ENCODE measurements around the gene CDH4. TPM values are rescaled to one million over a fixed set of nuclear protein-coding genes. Genes with fewer than 3 reads are reported as not detected.

Gene CDH4
- total RNA-seq, 2 experiments from 2014 or later = 0.10 to 0.21 TPM

DNA sequence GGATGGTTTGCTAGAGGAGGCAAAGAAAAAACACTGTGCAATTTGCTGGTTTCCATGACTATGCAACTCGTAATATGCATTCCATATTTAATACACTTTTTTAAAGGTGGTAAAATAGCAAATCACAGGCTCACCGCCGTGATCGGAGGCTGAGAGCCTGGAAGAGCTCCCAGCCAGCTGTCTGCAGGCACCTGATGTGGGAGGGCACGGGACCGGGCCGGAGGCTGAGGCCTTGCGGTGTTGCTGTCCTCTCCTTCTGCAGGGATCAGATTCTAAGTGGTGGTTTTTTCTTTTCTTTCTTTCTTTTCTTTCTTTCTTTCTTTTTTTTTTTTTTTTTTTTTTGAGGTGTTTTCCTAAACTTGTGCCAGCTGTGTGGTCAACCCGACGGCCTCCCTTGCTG is 282.3 kb downstream of the CDH4 start:
- no peak for DNase-seq
- Mint-ChIP-seq H3K9me3 (no peaks in the 10 kb centered on the region), H3K4me1 (ENCODE audit: low read depth) (no peaks in the 10 kb centered on the region), H3K27ac (no peak overlapping the region), H3K27me3 (no peaks in the 10 kb centered on the region), H3K4me3 (no peak overlapping the region), H3K36me3 (no peaks in the 10 kb centered on the region)
- intact Hi-C loops (cut with micrococcal nuclease) = no loop called here
- ChIA-PET POLR2A (no interaction called here), CTCF (no interaction called here)

GRCh38 chr20:61535091-61535490 is 283.0 kb downstream of the CDH4 start:
- no peaks in the 10 kb centered on the region for H3K4me1 Mint-ChIP-seq (ENCODE audit: low read depth)
- no peaks in the 10 kb centered on the region for H3K27me3 Mint-ChIP-seq
- ChIA-PET POLR2A (no interaction called here), CTCF (no interaction called here)
- intact Hi-C loops (cut with micrococcal nuclease) = no loop called here
- H3K4me3 Mint-ChIP-seq = no peak overlapping the region
- no peak overlapping the region for H3K27ac Mint-ChIP-seq
- no peak for DNase-seq
- no peaks in the 10 kb centered on the region for H3K36me3 Mint-ChIP-seq
- H3K9me3 Mint-ChIP-seq = no peaks in the 10 kb centered on the region

DNA sequence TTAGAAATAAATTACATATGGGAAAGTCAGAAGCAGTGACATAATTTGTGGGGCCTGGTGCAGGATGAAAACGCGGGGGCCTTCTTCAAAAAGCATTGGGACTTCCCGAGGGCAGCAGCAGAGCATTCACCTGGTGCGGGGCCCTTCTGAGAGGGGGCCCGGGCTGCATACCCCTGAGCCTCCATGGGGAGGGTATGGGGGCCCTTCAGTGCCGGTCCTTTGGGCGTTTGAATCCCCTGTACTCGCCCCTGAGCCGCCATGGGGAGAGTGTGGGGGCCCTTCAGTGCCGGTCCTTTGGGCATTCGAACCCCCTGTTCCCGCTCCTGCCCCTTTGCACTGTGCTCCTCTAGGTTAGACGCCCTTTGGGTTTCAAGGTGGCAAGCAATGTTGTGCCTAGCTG is 283.5 kb downstream of the CDH4 start:
- Mint-ChIP-seq H3K9me3 (no peaks in the 10 kb centered on the region), H3K27me3 (no peaks in the 10 kb centered on the region), H3K4me3 (no peak overlapping the region), H3K36me3 (no peaks in the 10 kb centered on the region), H3K4me1 (ENCODE audit: low read depth) (no peaks in the 10 kb centered on the region), H3K27ac (no peak overlapping the region)
- no peak for DNase-seq
- intact Hi-C loops (cut with micrococcal nuclease) = no loop called here
- POLR2A ChIA-PET = no interaction called here
- CTCF ChIA-PET = no interaction called here

- Mint-ChIP-seq H3K27me3 (no peaks in the 10 kb centered on the region), H3K36me3 (no peaks in the 10 kb centered on the region), H3K4me3 (no peak overlapping the region), H3K27ac (no peak overlapping the region), H3K4me1 (ENCODE audit: low read depth) (no peaks in the 10 kb centered on the region), H3K9me3 (no peaks in the 10 kb centered on the region)
- POLR2A ChIA-PET = no interaction called here
- no peak for DNase-seq
- CTCF ChIA-PET = no interaction called here
- intact Hi-C loops (cut with micrococcal nuclease) = no loop called here
These were observed 283.9 kb downstream of the CDH4 start for GRCh38 chr20:61535956-61536355.

DNA sequence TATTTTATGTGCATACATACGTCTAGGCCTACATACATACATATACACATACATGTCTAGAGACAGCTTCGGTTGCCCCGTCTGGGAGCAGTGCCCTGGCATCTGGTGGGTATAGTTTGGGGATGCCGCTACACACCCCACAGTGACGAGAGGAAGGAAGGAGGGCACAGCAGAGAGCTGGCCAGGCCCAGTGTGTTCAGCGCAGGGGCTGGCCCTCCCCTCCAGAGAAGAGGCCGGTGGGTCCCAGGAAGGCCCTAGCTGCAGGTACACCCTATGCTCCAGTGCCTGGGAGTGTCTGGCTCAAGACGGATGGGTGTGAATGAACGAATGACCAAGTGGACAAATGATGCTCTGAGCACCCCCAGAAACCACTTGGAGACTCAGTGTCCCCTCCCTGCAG is 284.6 kb downstream of the CDH4 start:
- Mint-ChIP-seq H3K27ac (no peak overlapping the region), H3K4me1 (ENCODE audit: low read depth) (no peaks in the 10 kb centered on the region), H3K27me3 (no peaks in the 10 kb centered on the region), H3K9me3 (no peaks in the 10 kb centered on the region), H3K36me3 (no peaks in the 10 kb centered on the region), H3K4me3 (no peak overlapping the region)
- ChIA-PET CTCF (no interaction called here), POLR2A (no interaction called here)
- DNase-seq = no peak
- intact Hi-C loops (cut with micrococcal nuclease) = no loop called here

DNA sequence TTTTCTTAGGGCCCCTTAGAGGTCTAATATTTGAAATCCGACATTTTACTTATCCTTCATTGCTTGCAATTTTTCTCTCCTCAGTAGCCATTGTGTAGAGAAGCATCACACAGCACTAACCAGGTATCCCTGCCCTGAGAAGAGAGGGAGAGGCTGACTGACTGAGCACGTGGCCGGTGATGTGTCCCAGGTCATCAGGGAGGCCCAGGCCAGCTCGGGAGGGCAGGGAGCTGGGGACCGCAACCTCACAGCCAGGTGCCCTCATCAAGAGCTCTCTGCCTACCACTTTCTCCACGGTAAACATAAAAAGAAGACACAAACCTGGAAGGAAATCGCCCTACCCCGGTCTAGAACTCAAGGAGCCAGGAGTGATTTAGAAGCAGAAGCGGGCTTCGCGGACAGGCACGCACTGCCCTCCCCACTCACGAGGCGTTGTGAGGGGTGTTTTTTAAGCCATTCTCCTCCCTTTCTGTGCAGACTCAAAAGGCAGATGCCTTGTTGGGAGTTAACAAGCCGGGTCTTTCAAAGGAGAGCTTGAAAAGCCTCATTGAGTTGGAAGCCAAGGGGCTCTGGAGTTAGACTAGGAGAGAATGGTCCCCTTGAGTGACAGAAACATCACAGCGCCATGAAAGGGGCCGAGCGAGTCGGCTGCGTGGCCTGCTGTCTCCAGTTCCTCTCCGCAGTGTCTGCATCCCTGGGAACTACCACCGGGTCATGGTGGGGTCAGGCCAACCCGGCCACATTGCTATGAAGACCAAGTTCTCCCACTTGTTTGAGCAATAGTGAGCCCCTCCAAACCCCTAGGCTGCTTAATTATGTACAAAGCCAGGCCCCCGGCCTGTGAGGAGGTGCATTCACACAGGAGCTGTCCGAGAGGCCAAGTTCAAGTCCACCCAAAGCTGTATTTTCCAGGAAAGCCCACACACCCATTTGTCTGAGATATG is 285.4 kb downstream of the CDH4 start:
- H3K27me3 Mint-ChIP-seq = no peaks in the 10 kb centered on the region
- intact Hi-C loops (cut with micrococcal nuclease) = no loop called here
- no peak for DNase-seq
- H3K9me3 Mint-ChIP-seq = no peaks in the 10 kb centered on the region
- H3K4me1 Mint-ChIP-seq (ENCODE audit: low read depth) = no peaks in the 10 kb centered on the region
- no peak overlapping the region for H3K4me3 Mint-ChIP-seq
- ChIA-PET POLR2A (no interaction called here), CTCF (no interaction called here)
- H3K27ac Mint-ChIP-seq = no peak overlapping the region
- no peaks in the 10 kb centered on the region for H3K36me3 Mint-ChIP-seq

GRCh38 chr20:61538183-61538942 is 286.3 kb downstream of the CDH4 start:
- intact Hi-C loops (cut with micrococcal nuclease) = no loop called here
- ChIA-PET CTCF (no interaction called here), POLR2A (no interaction called here)
- no peaks in the 10 kb centered on the region for H3K4me1 Mint-ChIP-seq (ENCODE audit: low read depth)
- no peak overlapping the region for H3K27ac Mint-ChIP-seq
- H3K9me3 Mint-ChIP-seq = no peaks in the 10 kb centered on the region
- no peaks in the 10 kb centered on the region for H3K27me3 Mint-ChIP-seq
- no peaks in the 10 kb centered on the region for H3K36me3 Mint-ChIP-seq
- H3K4me3 Mint-ChIP-seq = no peak overlapping the region
- DNase-seq = no peak

- ChIA-PET CTCF (no interaction called here), POLR2A (no interaction called here)
- intact Hi-C loops (cut with micrococcal nuclease) = no loop called here
- no peak for DNase-seq
- Mint-ChIP-seq H3K4me1 (ENCODE audit: low read depth) (no peaks in the 10 kb centered on the region), H3K4me3 (no peak overlapping the region), H3K9me3 (no peaks in the 10 kb centered on the region), H3K36me3 (no peaks in the 10 kb centered on the region), H3K27me3 (no peaks in the 10 kb centered on the region), H3K27ac (no peak overlapping the region)
These were observed 286.8 kb downstream of the CDH4 start for GRCh38 chr20:61538943-61539265.

- intact Hi-C loops (cut with micrococcal nuclease) = no loop called here
- CTCF ChIA-PET = no interaction called here
- H3K36me3 Mint-ChIP-seq = no peaks in the 10 kb centered on the region
- no peak for DNase-seq
- no peak overlapping the region for H3K27ac Mint-ChIP-seq
- no peaks in the 10 kb centered on the region for H3K4me1 Mint-ChIP-seq (ENCODE audit: low read depth)
- no peak overlapping the region for H3K4me3 Mint-ChIP-seq
- no peaks in the 10 kb centered on the region for H3K9me3 Mint-ChIP-seq
- H3K27me3 Mint-ChIP-seq = no peaks in the 10 kb centered on the region
- POLR2A ChIA-PET = no interaction called here
These were observed 287.8 kb downstream of the CDH4 start for GRCh38 chr20:61539706-61540360.

GRCh38 chr20:61541537-61541936 is 289.5 kb downstream of the CDH4 start:
- ChIA-PET CTCF (no interaction called here), POLR2A (no interaction called here)
- no peak overlapping the region for H3K27ac Mint-ChIP-seq
- H3K9me3 Mint-ChIP-seq = no peaks in the 10 kb centered on the region
- no peak for DNase-seq
- no peaks in the 10 kb centered on the region for H3K36me3 Mint-ChIP-seq
- no peaks in the 10 kb centered on the region for H3K27me3 Mint-ChIP-seq
- H3K4me1 Mint-ChIP-seq (ENCODE audit: low read depth) = no peaks in the 10 kb centered on the region
- H3K4me3 Mint-ChIP-seq = no peak overlapping the region
- intact Hi-C loops (cut with micrococcal nuclease) = no loop called here

GRCh38 chr20:61543086-61543485 is 291.0 kb downstream of the CDH4 start:
- Mint-ChIP-seq H3K27me3 (no peaks in the 10 kb centered on the region), H3K4me3 (no peak overlapping the region), H3K9me3 (no peaks in the 10 kb centered on the region), H3K36me3 (no peaks in the 10 kb centered on the region), H3K27ac (no peak overlapping the region), H3K4me1 (ENCODE audit: low read depth) (no peaks in the 10 kb centered on the region)
- no peak for DNase-seq
- ChIA-PET CTCF (no interaction called here), POLR2A (no interaction called here)
- intact Hi-C loops (cut with micrococcal nuclease) = no loop called here

- CTCF ChIA-PET = no interaction called here
- no peak for DNase-seq
- no peak overlapping the region for H3K4me3 Mint-ChIP-seq
- intact Hi-C loops (cut with micrococcal nuclease) = no loop called here
- no peaks in the 10 kb centered on the region for H3K9me3 Mint-ChIP-seq
- no peak overlapping the region for H3K27ac Mint-ChIP-seq
- POLR2A ChIA-PET = no interaction called here
- H3K27me3 Mint-ChIP-seq = no peaks in the 10 kb centered on the region
- no peaks in the 10 kb centered on the region for H3K4me1 Mint-ChIP-seq (ENCODE audit: low read depth)
- no peaks in the 10 kb centered on the region for H3K36me3 Mint-ChIP-seq
These were observed 292.1 kb downstream of the CDH4 start for GRCh38 chr20:61543931-61544745.
